Mucosa of descending colon (tissue), 3 donors: ENCODE measurements around the gene ITGA1. TPM values are rescaled to one million over a fixed set of nuclear protein-coding genes. Genes with fewer than 3 reads are reported as not detected.
A peak's percentile ranks its signal among the peaks of the same experiment; 100 is the strongest.

Experiments
- ATAC-seq: fragments of 200-7000 bp; cut with Tn5 transposase; one replicate; pipeline ENCODE4 v1.9.1; 2020; ENCODE audit warnings: mild to moderate bottlenecking, moderate library complexity
- DNase-seq, 3 donors: peaks; one replicate each; pipeline ENCODE4 v3.0.0-alpha.2; 2020
- H3K36me3 ChIP-seq: fragments of 200-600 bp; one replicate; pipeline ENCODE4 v1.8.0; 2021; ENCODE audit warnings: low read depth, mild to moderate bottlenecking
- H3K4me1 ChIP-seq: fragments of 200-600 bp; one replicate; pipeline ENCODE4 v1.8.0; 2021; ENCODE audit warnings: low read depth, mild to moderate bottlenecking
- H3K4me3 ChIP-seq: fragments of 200-600 bp; one replicate; pipeline ENCODE4 v1.8.0; 2021; ENCODE audit warnings: mild to moderate bottlenecking
- H3K9me3 ChIP-seq: fragments of 200-600 bp; one replicate; pipeline ENCODE4 v1.8.0; 2021; ENCODE audit warnings: mild to moderate bottlenecking
- intact Hi-C, 2 donors: fragments of 100-400 bp; cut with DNase I in 1 of 2; cut with micrococcal nuclease in 1 of 2; formaldehyde crosslinking; loops; one replicate each; pipeline versions ENCODE4 v1.11.0 to v1.11.1; 2022; cut with DNase I, micrococcal nuclease
- total RNA-seq, 3 donors: library from RNA; stranded (reverse); fragmentation: NEBNext Ultra II Directional in 2 of 3; extraction: Animal tissue kit (Norgen Biotek cat#: 25700) in 2 of 3; gene quantifications; one replicate each; pipeline versions ENCODE4 v1.2.1 to v1.2.4, GENCODE V29; 2021 to 2023
- TF ChIP-seq, protein P1 (sequence below): fragments of 200-600 bp; IDR thresholded peaks from one replicate; pipeline ENCODE4 v1.8.0; 2022; ENCODE audit warnings: antibody characterized with exemption, mild to moderate bottlenecking
- donor health status: DM: no; HTN: no; CAD: no; lungs with moderate emphysema.
- donor health status: DM: no; HTN: no; CAD: no.
- donor health status: DM: no; HTN: yes; CAD: no.

The ITGA1 gene
- total RNA-seq, 3 donors from 2014 or later: 18.7 to 207 (median 42.0) TPM

GRCh38 chr5:52878656-52879055, 90.9 kb downstream of the ITGA1 start:
- TF ChIP-seq, protein P1, sequence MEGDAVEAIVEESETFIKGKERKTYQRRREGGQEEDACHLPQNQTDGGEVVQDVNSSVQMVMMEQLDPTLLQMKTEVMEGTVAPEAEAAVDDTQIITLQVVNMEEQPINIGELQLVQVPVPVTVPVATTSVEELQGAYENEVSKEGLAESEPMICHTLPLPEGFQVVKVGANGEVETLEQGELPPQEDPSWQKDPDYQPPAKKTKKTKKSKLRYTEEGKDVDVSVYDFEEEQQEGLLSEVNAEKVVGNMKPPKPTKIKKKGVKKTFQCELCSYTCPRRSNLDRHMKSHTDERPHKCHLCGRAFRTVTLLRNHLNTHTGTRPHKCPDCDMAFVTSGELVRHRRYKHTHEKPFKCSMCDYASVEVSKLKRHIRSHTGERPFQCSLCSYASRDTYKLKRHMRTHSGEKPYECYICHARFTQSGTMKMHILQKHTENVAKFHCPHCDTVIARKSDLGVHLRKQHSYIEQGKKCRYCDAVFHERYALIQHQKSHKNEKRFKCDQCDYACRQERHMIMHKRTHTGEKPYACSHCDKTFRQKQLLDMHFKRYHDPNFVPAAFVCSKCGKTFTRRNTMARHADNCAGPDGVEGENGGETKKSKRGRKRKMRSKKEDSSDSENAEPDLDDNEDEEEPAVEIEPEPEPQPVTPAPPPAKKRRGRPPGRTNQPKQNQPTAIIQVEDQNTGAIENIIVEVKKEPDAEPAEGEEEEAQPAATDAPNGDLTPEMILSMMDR: no peak
- no peaks in the 10 kb centered on the region for H3K9me3 ChIP-seq
- no peaks in the 10 kb centered on the region for H3K4me1 ChIP-seq
- DNase-seq (no peak), ATAC-seq (no peak)
- intact Hi-C loops: no loop called here
- H3K36me3 ChIP-seq: no peaks in the 10 kb centered on the region
- H3K4me3 ChIP-seq: no peak overlapping the region

DNA sequence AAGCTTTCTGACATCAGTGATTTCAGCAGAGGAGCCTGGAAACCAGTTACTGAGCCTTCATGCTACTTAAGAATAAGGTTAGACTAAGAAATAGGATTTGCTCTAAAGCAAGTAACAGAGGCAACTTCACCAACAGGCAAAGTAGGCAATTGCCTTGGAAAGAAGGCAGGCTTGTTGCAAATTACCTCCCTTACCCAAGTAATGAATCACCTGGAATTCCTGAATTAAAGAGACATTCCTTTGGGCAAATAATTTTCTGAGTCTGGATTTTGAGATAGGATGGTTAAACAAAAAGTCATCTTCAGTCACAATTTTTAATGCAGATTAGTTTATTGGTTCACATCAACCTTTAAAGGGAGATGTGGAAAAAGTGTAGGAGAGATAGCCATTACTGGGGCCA, 92.8 kb downstream of the ITGA1 start:
- DNase-seq: no peak

DNA sequence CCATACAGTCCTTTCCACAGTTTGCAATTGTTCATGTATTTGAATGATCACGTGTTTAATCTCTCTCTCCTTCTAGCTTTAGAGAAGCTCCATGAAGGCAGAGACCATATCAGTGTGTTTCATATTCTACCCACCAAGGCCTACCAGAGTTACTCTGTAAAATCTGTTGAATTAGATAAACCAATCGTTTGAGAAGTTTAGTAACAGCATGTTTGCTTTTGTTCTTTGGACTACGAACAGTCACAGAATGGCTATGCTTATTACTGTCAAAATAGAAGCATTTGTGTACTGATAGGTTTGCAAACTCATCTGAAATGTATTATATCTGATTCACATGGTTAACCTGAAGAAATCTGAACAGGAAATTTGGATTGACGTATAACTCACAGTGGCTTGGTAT, 93.8 kb downstream of the ITGA1 start:
- TF ChIP-seq, protein P1: no peak
- intact Hi-C loops: no loop called here
- no peaks in the 10 kb centered on the region for H3K9me3 ChIP-seq
- H3K36me3 ChIP-seq: no peaks in the 10 kb centered on the region
- H3K4me3 ChIP-seq: no peak overlapping the region
- DNase-seq: no peak
- H3K4me1 ChIP-seq: peaks cover 15% of the 10 kb centered on the region
- no peak for ATAC-seq

More for the DNA sequence above, 92.8 kb downstream of the ITGA1 start:
- H3K36me3 ChIP-seq: no peaks in the 10 kb centered on the region
- peaks cover 6% of the 10 kb centered on the region for H3K4me1 ChIP-seq
- H3K9me3 ChIP-seq: no peaks in the 10 kb centered on the region
- TF ChIP-seq, protein P1: no peak
- intact Hi-C loops: no loop called here
- no peak for ATAC-seq
- no peak overlapping the region for H3K4me3 ChIP-seq

DNA sequence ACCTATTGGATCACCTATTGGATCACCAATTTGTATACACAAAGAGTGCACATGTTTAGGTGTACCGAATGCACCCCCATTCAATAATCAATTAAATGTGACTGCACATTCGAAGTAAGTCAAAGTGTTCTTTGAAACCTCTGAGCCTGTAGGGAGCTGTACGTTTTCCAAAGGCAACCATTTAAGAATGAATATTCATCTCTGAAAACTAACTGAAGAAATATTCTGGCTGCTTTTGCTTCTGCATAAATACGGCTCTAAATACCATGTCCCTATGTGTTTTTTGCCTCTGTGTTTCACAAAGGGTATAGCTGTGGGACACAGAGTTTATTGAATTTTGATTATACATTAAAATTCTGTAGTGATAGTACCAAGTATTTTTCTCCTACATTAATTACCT, 95.4 kb downstream of the ITGA1 start:
- ATAC-seq (no peak), DNase-seq (no peak)
- peaks cover 16% of the 10 kb centered on the region for H3K4me1 ChIP-seq
- intact Hi-C loops: no loop called here
- TF ChIP-seq, protein P1: no peak
- H3K4me3 ChIP-seq: no peak overlapping the region
- no peaks in the 10 kb centered on the region for H3K9me3 ChIP-seq
- no peaks in the 10 kb centered on the region for H3K36me3 ChIP-seq

- intact Hi-C loops: no loop called here
- Histone ChIP-seq H3K4me3 (no peak overlapping the region), H3K36me3 (no peaks in the 10 kb centered on the region), H3K4me1 (peaks cover 16% of the 10 kb centered on the region), H3K9me3 (no peaks in the 10 kb centered on the region)
- TF ChIP-seq, protein P1: no peak
- ATAC-seq (no peak), DNase-seq (no peak)
Measured at GRCh38 chr5:52884453-52884852, 96.7 kb downstream of the ITGA1 start.

- peak; percentile 91 for ATAC-seq
- DNase-seq: no peak
- intact Hi-C loops: no loop called here
- Histone ChIP-seq H3K9me3 (no peaks in the 10 kb centered on the region), H3K4me3 (no peak overlapping the region), H3K36me3 (no peaks in the 10 kb centered on the region), H3K4me1 (peaks cover 16% of the 10 kb centered on the region)
- TF ChIP-seq, protein P1: no peak
Measured at GRCh38 chr5:52885614-52886013, 97.9 kb downstream of the ITGA1 start.
